Epithelial cell of prostate (primary cell): ENCODE measurements around the gene VOPP1.

Source experiments
- DNase-seq: peaks from one replicate; pipeline ENCODE4 v3.0.0-alpha.2; 2011; ENCODE audit warnings: low read depth, low spot score
- H3K27ac ChIP-seq: fragments of 450-650 bp; 2 replicates; pipeline ENCODE4 v1.5.1; 2017; ENCODE audit warnings: mild to moderate bottlenecking

VOPP1 gene

GRCh38 chr7:55497521-55497920 lies 74.8 kb downstream of the VOPP1 start:
- no peak for DNase-seq
- no peak overlapping the region for H3K27ac ChIP-seq

DNA sequence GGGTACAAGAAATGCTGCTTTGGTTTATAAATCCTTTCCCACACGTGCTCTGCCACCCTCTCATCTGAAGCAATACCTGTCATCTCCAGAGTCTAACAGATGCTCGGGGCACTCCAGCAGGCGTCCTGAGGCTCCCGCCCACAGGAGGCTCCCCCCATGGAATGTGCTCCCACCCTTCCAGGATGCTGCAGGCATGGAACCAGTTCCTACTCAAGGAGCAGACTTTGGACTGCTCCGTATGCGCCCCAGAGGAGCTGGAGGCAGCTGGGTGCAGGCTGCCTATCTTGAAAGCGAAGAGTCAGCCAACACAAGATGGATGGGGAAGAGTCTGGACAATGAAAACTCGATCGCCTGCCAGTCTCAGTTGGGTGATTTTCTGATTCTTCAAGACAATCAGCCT lies 75.4 kb downstream of the VOPP1 start:
- no peak for DNase-seq

GRCh38 chr7:55494951-55495350 lies 77.4 kb downstream of the VOPP1 start:
- peak overlapping the region; percentile 77 for H3K27ac ChIP-seq
- no peak for DNase-seq

More for the DNA sequence above, 75.4 kb downstream of the VOPP1 start:
- no peak overlapping the region for H3K27ac ChIP-seq

DNA sequence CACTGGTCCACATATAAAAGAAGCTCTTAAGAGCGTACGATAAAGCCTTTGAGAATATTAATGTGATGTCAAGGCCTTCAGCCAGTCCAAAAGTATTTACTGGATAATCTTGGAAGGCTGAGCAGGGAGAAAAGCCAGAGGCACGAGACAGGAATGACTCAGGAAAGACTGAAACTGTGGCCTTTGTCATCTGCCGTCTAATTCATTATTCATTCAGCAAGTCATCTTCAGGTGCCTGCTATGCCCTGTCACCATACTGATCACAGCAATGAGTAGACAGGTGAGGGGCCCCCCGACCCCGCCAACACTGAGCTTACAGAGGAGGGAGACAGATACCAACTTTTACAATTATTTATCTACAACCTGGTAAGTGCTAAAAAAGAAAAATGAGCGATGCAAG lies 78.9 kb downstream of the VOPP1 start:
- DNase-seq, result peak; percentile 41
- H3K27ac ChIP-seq, result peak overlapping the region; percentile 77

DNA sequence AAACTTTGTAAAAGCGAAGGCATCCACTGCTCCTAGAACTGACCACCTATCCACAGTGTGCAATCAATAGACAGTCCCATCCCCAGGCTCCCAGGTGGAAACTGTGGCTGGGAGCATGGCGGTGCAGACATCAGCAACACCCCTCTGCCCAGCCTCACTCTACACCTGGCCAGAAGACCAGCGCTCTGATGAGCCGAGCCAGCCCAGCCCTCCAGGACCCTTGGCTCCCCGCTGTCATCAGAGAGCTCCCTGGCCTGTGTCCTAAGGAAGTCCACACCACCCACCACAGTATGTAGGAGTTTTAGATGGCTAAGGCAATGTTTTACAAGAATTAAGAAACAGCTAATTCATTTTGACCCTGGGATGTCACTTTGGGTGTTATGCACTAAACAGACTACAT lies 81.0 kb downstream of the VOPP1 start:
- H3K27ac ChIP-seq, result no peak overlapping the region
- no peak for DNase-seq

DNA sequence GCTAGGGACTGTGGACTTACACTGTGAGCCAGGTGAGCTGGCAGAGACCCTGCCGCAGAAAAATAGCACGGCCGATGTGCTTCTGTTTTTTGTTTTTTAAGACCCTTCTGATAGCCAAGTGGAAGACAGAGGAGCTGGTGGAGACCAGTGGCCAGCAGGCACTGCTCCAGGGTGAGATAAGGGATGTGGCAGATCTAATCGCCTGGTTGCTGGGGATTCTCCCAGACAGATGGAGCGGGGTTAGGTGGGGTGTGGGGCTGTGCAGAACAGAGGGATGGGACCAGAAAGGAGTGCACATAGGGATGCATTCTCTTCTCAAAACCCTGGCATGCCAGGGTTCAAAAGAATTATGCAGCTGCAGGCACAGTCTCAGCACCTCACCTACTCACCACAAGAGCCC lies 82.2 kb downstream of the VOPP1 start:
- no peak overlapping the region for H3K27ac ChIP-seq
- DNase-seq, result no peak

DNA sequence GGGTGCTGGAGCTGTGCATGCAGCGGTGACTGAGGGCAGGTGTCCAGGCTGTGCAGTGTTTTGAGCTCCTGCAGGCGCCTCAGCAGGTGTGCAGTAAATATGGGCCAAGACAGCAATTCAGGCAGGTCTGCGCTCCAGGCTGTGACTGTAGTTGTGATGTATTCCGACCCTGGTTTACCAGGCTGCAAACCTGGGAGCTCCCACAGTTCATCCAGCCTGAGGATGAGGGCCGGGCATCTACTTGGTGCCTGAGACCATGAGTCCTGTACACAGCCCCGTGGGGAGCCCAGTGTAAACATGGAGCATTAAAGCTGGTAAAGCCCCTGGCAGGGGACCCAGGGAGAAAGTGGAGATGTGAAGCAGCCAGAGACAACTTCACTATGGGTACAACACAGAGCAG lies 82.8 kb downstream of the VOPP1 start:
- no peak overlapping the region for H3K27ac ChIP-seq
- no peak for DNase-seq

DNA sequence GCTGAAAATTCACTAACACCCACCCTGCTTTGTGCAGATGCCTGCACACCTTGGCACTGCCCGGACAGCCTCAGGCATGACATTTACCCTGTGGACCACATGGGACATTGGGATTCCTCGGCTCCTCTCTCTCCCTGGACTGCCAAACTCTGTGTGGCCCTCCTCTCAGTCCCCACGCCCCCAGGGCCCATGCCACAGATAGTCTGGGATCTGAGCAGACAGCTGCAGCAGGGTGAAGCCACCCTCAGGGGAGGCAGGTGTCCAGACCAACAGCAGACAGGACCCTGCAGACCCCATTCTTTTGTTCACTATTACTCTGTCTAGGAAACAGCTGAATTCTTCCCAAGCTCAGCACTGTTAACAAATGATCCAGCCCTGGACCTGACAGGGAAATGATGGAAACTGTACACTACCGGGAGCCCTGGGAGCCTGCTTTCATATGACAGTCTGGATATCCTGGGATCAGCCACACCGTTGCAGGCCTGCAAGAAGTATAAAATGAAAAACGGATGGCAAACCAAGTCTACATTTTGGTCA lies 83.4 kb downstream of the VOPP1 start:
- H3K27ac ChIP-seq, result no peak overlapping the region
- no peak for DNase-seq

GRCh38 chr7:55488216-55488615 lies 84.1 kb downstream of the VOPP1 start:
- no peak for DNase-seq
- H3K27ac ChIP-seq, result no peak overlapping the region

GRCh38 chr7:55486991-55487390 lies 85.3 kb downstream of the VOPP1 start:
- no peak overlapping the region for H3K27ac ChIP-seq
- DNase-seq, result no peak

DNA sequence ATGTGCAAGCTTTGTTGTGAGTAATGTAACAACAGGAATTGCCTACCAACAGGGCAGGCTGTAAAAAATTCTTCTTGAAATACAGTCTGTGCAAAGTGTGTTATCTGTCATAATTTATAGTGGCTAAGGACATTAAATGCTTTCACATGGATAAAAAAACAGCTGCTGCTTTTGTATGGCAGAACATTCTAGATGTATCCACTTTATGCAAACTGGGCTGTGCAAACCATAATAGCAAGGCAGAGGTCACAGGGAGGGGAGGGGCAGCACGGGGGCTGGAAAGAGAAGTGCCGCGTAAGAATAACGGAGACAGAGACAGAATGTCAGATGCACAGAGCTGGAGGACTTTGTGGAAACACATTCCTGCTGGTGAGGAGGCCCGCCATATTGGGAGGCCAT lies 86.1 kb downstream of the VOPP1 start:
- DNase-seq, result no peak
- H3K27ac ChIP-seq, result no peak overlapping the region

- DNase-seq, result no peak
- no peak overlapping the region for H3K27ac ChIP-seq
These were observed 86.7 kb downstream of the VOPP1 start for GRCh38 chr7:55485501-55486191.

- H3K27ac ChIP-seq, result no peak overlapping the region
- DNase-seq, result no peak
These were observed 87.5 kb downstream of the VOPP1 start for GRCh38 chr7:55484834-55485233.

DNA sequence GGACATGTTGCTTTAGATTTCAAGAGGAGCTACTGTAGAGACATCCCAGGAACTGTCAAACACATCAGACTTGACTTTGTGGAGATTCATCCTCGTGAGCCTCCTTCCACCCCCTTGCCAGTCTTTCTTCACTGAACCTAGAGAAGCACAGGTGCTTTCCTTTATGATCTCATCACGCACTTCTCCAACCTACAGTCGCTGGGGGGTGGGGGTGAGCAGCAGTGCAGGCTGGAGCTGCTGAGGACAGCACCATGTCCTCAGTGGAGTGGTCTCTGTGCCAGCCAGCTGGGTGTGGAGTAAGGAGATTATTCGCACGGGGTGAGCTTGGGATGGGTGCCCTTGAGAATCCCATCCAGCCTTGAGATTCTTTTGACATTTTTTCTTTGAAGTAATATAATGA lies 88.1 kb downstream of the VOPP1 start:
- H3K27ac ChIP-seq, result no peak overlapping the region
- no peak for DNase-seq

DNA sequence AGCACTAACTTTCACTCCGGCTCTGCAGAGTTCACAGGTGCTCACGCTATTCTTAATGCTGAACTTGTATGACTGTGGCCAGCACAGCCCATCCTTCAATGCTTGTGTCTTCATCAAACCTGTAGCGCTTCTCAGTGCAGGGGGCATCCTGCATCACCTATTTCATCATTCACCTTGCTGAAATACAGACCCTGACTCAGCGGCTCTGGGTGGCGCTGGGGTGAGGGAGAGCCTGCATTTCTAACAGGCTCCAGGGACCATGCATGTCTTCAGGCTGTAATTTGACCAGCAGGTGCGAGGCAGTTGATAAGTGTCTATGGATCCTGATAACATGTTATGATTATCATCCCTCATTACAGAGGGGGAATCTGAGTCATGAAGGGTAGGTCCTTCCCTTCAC lies 89.3 kb downstream of the VOPP1 start:
- DNase-seq, result no peak
- H3K27ac ChIP-seq, result no peak overlapping the region

DNA sequence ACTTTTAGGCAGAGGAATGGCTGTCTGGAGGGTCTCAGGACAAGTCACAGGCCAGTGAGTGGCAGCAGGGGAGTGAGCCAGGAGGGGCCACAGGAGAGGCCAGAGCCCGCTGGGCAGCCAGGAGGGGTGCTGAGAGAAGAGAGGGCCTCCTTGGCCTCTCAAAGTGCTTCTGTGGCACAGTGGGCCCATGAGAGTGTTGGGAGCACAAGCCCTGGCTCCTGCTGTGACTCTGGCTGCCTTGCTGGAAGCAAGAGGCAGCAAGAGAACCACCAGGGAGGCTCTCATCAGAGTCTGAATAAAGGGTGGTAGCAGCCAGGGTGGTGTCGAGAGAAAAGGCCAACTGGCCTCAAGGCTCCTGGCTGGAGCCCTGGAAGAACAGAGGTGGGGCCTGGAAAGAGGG lies 91.1 kb downstream of the VOPP1 start:
- no peak for DNase-seq
- H3K27ac ChIP-seq, result no peak overlapping the region

DNA sequence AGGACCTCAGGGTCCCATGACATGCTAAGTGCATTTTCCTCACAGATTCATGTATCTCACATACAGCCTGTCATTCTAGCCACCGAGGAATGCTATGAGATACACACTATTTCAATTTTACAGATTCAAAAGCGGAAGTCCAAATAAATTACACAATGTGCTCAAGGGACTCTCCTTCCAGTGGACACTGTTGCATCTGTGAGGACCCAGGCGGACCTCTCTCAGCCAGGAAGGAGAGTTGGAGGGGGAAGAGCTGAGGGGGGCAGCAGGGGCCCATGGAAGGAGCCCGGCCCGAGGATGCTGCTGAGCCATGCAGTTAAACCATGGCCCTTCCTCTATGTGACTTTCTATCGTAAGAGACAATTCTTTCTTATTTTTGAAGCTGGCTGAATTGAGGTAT lies 93.6 kb downstream of the VOPP1 start:
- no peak for DNase-seq
- H3K27ac ChIP-seq, result no peak overlapping the region

DNA sequence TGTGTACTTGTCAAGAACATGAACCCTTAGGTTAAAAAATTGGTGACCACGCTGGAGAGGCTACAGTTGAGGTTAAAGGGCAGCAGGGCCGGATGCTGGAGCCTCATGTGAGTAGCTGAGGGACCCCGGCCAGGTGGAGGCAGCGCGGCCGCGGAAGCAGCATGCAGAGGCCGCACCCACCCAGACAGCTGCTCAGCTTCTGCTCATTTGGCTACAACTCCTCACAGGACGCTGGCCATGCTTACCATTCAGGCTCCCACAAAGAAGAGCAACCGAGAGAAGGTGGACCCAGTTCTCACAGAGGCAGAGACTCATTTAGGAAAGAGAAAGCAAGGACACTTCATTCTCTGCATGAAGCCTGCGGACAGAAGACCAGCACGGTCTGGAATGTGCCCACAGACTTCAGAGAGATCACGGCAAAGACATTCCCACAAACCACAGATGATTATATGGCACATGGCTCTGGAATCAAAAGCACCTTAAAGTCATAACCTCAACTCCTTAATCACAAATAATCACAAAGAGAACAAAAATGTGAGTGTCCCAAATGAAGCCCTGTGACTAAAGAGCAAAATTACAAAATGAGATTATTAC lies 94.4 kb downstream of the VOPP1 start:
- DNase-seq, result no peak
- no peak overlapping the region for H3K27ac ChIP-seq

DNA sequence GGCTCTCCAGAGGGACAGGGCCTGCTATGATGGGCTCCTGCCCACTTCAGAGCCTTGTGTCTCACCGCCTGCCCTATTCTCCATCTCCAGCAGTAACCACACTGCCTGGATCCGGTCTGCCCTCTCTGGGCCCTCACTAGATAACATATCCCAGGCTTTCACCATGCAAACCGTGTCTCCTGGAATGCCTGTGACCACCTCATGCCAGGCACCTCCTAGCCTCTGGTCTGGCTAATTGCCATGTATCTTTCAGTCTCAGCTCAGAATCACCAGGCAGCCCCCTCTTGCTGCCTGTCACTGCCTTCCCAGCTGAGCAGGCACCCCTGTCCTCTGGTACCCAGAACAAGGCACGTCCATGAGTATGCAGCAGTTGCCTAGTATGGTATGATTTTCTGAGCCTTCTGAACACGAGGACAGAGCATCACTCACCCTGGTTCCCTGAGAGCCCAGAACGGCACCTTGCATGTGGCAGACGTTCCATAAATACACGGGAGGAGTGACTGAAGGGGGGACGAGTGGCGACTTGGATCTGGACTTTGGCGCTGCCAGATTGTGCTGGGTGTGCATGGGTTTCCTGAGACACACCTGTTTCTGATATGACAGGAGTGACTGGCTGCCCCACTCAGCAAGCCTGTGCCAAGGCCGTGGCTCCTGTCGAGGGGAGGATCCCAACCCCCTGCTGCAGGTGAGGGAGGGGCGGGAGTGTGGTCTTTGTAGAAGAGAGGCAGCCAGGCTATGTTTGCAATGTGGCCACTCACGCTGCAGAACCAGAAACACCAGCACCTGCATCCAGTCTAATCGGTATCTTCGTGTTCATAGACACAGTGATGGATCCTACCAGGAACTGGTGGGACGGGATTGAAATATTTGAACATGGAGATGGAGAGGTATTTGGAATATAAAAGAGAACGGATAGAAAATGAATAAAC lies 95.2 kb downstream of the VOPP1 start:
- DNase-seq, result no peak
- no peak overlapping the region for H3K27ac ChIP-seq

DNA sequence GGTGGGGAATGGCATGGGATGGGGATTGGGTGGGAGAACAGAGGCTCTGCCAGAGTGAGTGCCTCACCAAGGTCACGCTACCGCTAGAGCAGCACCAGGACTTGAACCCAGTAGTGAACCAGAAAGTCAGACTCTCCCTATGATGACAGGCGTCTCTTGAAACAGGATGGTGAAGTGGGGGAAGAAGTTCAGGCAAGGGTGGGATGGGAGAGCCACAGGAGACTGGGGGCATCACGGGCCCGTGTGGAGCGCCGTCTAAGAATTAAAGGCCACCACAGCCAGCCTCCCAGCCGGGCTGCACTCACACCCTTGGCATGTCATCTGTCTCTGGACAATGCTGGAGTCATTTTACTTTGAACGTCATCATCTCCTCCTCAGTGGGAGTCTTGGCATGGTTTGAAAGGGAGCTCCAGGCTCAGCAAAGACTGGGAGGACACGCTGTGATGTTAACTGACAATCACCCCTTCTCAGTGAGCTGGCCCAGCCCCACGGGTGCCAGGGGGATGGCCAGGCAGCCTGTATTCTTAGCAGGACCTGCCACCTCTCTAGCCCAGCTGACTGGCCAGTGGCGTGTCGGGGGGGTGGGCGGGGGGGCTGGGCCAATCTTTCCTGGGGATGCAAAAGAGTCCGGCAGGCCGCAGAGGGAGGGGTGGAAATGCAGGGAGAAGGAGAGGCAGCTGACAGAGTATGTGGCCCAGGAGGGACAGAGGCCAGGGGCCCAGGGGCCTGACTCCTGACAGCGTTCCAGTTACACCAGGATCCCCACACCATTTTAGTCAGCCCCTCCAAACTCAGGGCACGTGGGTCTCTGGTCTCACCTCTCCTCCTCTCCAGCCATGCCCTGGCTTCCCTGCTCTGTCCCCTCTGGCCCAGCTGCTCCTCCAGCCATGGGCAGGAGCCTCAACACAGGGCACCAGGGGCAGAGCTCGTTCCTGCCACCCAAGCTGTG lies 96.2 kb downstream of the VOPP1 start:
- no peak for DNase-seq
- H3K27ac ChIP-seq, result no peak overlapping the region
